Hair follicle dermal papilla cell (primary cell): ENCODE results near the gene PRKACB. TPM values are rescaled to one million over a fixed set of nuclear protein-coding genes. Genes with fewer than 3 reads are reported as not detected.

ENCODE experiments used
- small RNA-seq: library from RNA; depleted of rRNA; stranded (forward); fragments of <200 nt; gene quantifications from one replicate; pipeline ENCODE3, GENCODE V24; 2012
- total RNA-seq: library from RNA; depleted of rRNA; stranded (reverse); fragments of >200 nt; gene quantifications from 2 replicates; pipeline ENCODE4 v1.2.3, GENCODE V29; 2012

PRKACB gene
- 21.3 and 26.6 TPM in 2 replicates for total RNA-seq

GRCh38 chr1:84143796-84144565 lies at the start of gene PRKACB:
Gene PRKACB, plus strand, starts transcription at chr1:84144271. Its CDS starts 91 bp downstream, at chr1:84144362.

Small RNAs within 50 kb of the gene (small RNA-seq; reads per million reads assigned to genes)
- gene AL450063.1 (not detected), gene RF00410 (not detected)

Other genes starting within 250 kb of the PRKACB start
- 15.2 and 17.0 TPM in 2 replicates for gene TTLL7, start 145.1 kb upstream of the PRKACB start, total RNA-seq
- 0.49 and 0.97 TPM in 2 replicates for gene SAMD13, start 157.4 kb downstream of the PRKACB start, total RNA-seq